ENCODE data around the gene SLC16A2. TPM values are rescaled to one million over a fixed set of nuclear protein-coding genes. Genes with fewer than 3 reads are reported as not detected.
A peak's percentile ranks its signal among the peaks of the same experiment; 100 is the strongest.
"Not testable (repeated sequence)": the region's sequence is repeated elsewhere in the genome, so short reads cannot be mapped to it uniquely, and the experiment has no call there.

The SLC16A2 gene
- total RNA-seq, 1 donor from 2014 or later = 21.3 TPM

DNA sequence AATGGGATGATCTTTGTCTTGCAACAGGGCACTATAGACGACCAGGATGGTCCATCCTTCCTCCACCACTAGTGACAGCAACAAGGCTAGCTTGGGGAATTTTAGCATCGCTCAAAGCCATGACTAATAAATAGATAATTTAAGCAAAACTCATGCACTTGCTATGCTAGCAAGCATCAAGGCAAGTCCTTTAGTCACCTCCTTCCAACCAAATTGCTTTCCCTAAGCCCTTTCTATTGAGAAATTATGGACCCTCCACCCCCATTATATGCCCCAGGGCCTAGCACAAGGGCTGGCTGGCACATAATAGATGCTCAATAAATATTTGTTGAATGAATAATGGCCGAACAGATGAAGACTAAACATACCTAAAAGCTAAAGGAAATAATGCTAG lies 28.6 kb downstream of the SLC16A2 start:
- TF ChIP-seq, protein P1, sequence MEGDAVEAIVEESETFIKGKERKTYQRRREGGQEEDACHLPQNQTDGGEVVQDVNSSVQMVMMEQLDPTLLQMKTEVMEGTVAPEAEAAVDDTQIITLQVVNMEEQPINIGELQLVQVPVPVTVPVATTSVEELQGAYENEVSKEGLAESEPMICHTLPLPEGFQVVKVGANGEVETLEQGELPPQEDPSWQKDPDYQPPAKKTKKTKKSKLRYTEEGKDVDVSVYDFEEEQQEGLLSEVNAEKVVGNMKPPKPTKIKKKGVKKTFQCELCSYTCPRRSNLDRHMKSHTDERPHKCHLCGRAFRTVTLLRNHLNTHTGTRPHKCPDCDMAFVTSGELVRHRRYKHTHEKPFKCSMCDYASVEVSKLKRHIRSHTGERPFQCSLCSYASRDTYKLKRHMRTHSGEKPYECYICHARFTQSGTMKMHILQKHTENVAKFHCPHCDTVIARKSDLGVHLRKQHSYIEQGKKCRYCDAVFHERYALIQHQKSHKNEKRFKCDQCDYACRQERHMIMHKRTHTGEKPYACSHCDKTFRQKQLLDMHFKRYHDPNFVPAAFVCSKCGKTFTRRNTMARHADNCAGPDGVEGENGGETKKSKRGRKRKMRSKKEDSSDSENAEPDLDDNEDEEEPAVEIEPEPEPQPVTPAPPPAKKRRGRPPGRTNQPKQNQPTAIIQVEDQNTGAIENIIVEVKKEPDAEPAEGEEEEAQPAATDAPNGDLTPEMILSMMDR (IDR thresholded peaks at IDR 0.05) = no peak
- no peaks in the 10 kb centered on the region for H3K27me3 Mint-ChIP-seq (ENCODE audit: unreplicated experiment)
- no peaks in the 10 kb centered on the region for H3K36me3 Mint-ChIP-seq (ENCODE audit: unreplicated experiment)
- peaks cover 5% of the 10 kb centered on the region for H3K9me3 Mint-ChIP-seq (ENCODE audit: unreplicated experiment)
- H3K4me1 Mint-ChIP-seq (ENCODE audit: unreplicated experiment) = peaks cover 15% of the 10 kb centered on the region
- DNase-seq (ENCODE audit: extremely low spot score, unreplicated experiment) = no peak
- no peak overlapping the region for H3K27ac Mint-ChIP-seq (ENCODE audit: unreplicated experiment)
- H3K4me3 Mint-ChIP-seq (ENCODE audit: unreplicated experiment) = no peak overlapping the region

DNA sequence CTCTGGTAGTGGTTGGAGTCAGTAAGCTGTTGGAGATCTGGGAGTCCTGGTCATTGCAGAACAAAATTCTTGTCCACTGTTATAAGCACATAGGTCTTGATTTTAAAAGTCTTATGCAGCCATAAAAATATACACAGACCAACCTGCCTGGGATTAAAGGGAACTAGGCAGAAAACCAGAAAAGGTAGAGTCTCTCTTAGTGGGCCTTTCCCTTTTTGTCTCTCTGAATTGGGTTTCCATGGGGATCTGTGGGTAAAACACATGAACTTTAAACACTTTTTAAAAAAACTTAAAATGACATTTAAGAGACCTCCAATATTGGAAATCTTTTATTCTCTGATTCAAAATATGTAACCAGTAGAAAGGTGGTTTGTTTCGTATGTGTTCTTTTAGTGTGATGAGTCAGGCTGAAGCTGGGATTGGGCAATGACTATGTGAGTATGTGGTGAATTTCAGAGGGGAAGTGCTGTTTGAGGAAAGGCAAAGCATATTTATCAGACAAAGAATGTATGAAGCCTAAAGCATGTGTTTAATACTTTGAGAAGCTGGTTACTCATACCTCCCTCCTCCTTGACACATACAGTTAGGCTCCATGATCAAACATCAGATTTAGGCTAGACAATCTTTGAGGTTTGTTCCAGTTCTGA lies 29.6 kb downstream of the SLC16A2 start:
- no peaks in the 10 kb centered on the region for H3K36me3 Mint-ChIP-seq (ENCODE audit: unreplicated experiment)
- H3K27me3 Mint-ChIP-seq (ENCODE audit: unreplicated experiment) = no peaks in the 10 kb centered on the region
- no peak for DNase-seq (ENCODE audit: extremely low spot score, unreplicated experiment)
- TF ChIP-seq, protein P1 (IDR thresholded peaks at IDR 0.05) = no peak
- peaks cover 7% of the 10 kb centered on the region for H3K9me3 Mint-ChIP-seq (ENCODE audit: unreplicated experiment)
- no peak overlapping the region for H3K4me3 Mint-ChIP-seq (ENCODE audit: unreplicated experiment)
- peaks cover 15% of the 10 kb centered on the region for H3K4me1 Mint-ChIP-seq (ENCODE audit: unreplicated experiment)
- H3K27ac Mint-ChIP-seq (ENCODE audit: unreplicated experiment) = peak overlapping the region; percentile 13

DNA sequence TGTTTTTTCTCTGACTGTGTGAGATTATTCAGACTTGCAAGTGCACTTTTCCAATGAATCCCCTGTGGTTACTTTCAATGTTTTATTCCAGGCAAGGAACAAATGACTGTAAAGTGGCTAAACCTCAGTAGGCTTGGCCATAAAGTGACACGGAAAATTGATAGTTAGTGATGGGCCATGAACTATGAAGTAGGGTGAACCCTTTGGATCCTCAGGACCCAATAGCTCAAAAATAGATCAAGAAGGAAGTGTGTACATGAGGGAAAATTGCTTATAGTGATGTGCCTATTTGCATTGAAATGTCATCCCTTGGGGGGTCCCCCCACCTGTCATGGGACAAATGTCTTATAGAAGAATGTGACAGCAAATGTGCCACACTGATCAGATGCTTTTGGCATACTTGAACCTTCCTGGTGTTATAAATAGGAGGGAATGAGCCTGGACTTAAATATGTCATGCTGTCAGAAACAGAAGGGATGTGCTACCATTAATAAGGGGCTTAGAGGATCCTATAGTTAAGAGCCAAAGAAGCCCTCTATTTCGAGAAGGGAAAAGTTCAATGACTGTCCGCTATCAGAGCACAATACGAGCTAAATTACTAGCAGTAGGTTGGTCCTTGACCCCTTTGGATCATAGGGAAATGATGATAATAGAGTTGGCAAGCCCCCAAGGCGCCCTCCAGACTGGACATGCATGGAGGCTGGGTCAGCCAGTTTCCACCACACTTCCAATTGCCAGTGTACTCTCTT lies 30.3 kb downstream of the SLC16A2 start:
- Mint-ChIP-seq H3K4me3 (ENCODE audit: unreplicated experiment) (no peak overlapping the region), H3K27me3 (ENCODE audit: unreplicated experiment) (no peaks in the 10 kb centered on the region)

DNA sequence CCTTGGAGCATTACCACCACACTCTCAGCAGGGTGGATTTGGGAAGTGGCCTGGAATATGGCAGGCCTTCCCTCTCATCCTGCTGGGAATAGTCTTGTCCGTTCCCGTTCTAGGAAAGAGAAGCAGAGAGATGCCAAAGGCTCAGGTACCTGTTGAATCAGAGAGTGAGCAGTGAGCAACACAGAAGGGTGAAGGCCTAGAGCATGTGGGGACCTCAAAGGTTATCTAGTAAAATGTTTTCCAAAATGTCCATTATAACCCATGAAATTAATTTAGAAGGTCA lies 30.8 kb downstream of the SLC16A2 start:
- TF ChIP-seq, protein P1 (IDR thresholded peaks at IDR 0.05) = no peak
- Mint-ChIP-seq H3K27me3 (ENCODE audit: unreplicated experiment) (no peaks in the 10 kb centered on the region), H3K36me3 (ENCODE audit: unreplicated experiment) (no peaks in the 10 kb centered on the region), H3K27ac (ENCODE audit: unreplicated experiment) (no peak overlapping the region), H3K4me3 (ENCODE audit: unreplicated experiment) (no peak overlapping the region), H3K9me3 (ENCODE audit: unreplicated experiment) (peaks cover 10% of the 10 kb centered on the region), H3K4me1 (ENCODE audit: unreplicated experiment) (peaks cover 15% of the 10 kb centered on the region)
- peak; percentile 32 for DNase-seq (ENCODE audit: extremely low spot score, unreplicated experiment)

More for the DNA sequence above, 30.3 kb downstream of the SLC16A2 start:
- no peaks in the 10 kb centered on the region for H3K36me3 Mint-ChIP-seq (ENCODE audit: unreplicated experiment)
- peaks cover 10% of the 10 kb centered on the region for H3K9me3 Mint-ChIP-seq (ENCODE audit: unreplicated experiment)
- no peak for DNase-seq (ENCODE audit: extremely low spot score, unreplicated experiment)
- peak overlapping the region; percentile 13 for H3K27ac Mint-ChIP-seq (ENCODE audit: unreplicated experiment)
- peaks cover 15% of the 10 kb centered on the region for H3K4me1 Mint-ChIP-seq (ENCODE audit: unreplicated experiment)
- TF ChIP-seq, protein P1 (IDR thresholded peaks at IDR 0.05) = no peak

DNA sequence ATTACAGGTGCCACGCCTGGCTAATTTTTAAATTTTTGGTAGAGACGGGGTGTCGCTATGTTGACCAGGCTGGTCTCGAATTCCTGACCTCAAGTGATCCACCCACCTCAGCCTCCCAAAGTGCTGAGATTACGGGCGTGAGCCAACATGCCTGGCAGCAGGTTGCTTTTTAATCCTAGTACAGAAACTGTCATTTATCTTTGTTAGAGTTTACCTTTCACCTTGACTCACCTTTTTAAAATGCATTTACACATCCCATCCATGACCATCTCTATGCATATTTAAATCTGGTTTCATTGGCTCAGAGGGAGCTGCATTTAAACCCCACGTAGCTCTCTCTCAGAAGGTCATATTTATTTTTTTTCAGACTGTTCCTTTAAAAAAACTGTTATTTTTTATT lies 31.9 kb downstream of the SLC16A2 start:
- H3K27ac Mint-ChIP-seq (ENCODE audit: unreplicated experiment) = no peak overlapping the region
- peaks cover 15% of the 10 kb centered on the region for H3K4me1 Mint-ChIP-seq (ENCODE audit: unreplicated experiment)
- H3K9me3 Mint-ChIP-seq (ENCODE audit: unreplicated experiment) = peaks cover 10% of the 10 kb centered on the region
- H3K36me3 Mint-ChIP-seq (ENCODE audit: unreplicated experiment) = no peaks in the 10 kb centered on the region
- no peaks in the 10 kb centered on the region for H3K27me3 Mint-ChIP-seq (ENCODE audit: unreplicated experiment)
- no peak overlapping the region for H3K4me3 Mint-ChIP-seq (ENCODE audit: unreplicated experiment)
- TF ChIP-seq, protein P1 (IDR thresholded peaks at IDR 0.05) = no peak
- DNase-seq (ENCODE audit: extremely low spot score, unreplicated experiment) = no peak

DNA sequence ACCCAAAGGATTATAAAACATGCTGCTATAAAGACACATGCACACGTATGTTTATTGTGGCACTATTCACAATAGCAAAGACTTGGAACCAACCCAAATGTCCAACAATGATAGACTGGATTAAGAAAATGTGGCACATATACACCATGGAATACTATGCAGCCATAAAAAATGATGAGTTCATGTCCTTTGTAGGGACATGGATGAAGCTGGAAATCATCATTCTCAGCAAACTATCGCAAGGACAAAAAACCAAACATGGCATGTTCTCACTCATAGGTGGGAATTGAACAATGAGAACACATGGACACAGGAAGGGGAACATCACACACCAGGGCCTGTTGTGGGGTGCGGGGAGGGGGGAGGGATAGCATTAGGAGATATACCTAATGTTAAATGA lies 32.9 kb downstream of the SLC16A2 start:
- not testable (repeated sequence) for H3K9me3 Mint-ChIP-seq (ENCODE audit: unreplicated experiment)
- peaks cover 20% of the 10 kb centered on the region for H3K4me1 Mint-ChIP-seq (ENCODE audit: unreplicated experiment)

More for the DNA sequence above, 32.9 kb downstream of the SLC16A2 start:
- H3K4me3 Mint-ChIP-seq (ENCODE audit: unreplicated experiment); H3K27ac Mint-ChIP-seq (ENCODE audit: unreplicated experiment); DNase-seq (ENCODE audit: extremely low spot score, unreplicated experiment); H3K27me3 Mint-ChIP-seq (ENCODE audit: unreplicated experiment); H3K36me3 Mint-ChIP-seq (ENCODE audit: unreplicated experiment): not testable (repeated sequence)
